Activated CD8-positive, alpha-beta T cell treated with anti-CD3 and anti-CD28 coated beads, Interleukin-2, amount 10 ng/mL, durations not matched to agents 7 days and 5 days (primary cell): ENCODE data around the gene AMFR. TPM values are rescaled to one million over a fixed set of nuclear protein-coding genes. Genes with fewer than 3 reads are reported as not detected.

ENCODE experiments used
- total RNA-seq, 2 experiments: library from RNA; stranded (reverse); gene quantifications; one replicate each; pipeline ENCODE4 v1.2.3, GENCODE V29; 2021

AMFR gene
- total RNA-seq, 2 experiments from 2014 or later, result 39.0 to 47.5 TPM

Other genes with a start within 250 kb of the AMFR start
- 1 to 10 TPM; 2.7 TPM for gene GNAO1, start 234.1 kb downstream of the AMFR start, total RNA-seq
- gene NUDT21, start 25.8 kb upstream of the AMFR start, total RNA-seq, result 100 to 1,000 TPM; 237 TPM
- gene OGFOD1, start 26.0 kb upstream of the AMFR start, total RNA-seq, result 10 to 100 TPM; 41.8 to 42.0 TPM
- gene BBS2, start 94.5 kb upstream of the AMFR start, total RNA-seq, result 1 to 10 TPM; 8.4 to 9.6 TPM
- not detected for gene MT4, start 139.5 kb upstream of the AMFR start, total RNA-seq
- 1 to 10 TPM; 6.2 to 7.5 TPM for gene MT3, start 164.0 kb upstream of the AMFR start, total RNA-seq
- 100 to 1,000 TPM; 186 to 210 TPM for gene MT2A, start 183.0 kb upstream of the AMFR start, total RNA-seq
- 10 to 100 TPM; 65.0 to 74.8 TPM for gene MT1E, start 200.2 kb upstream of the AMFR start, total RNA-seq
- not detected for gene MT1M, start 207.1 kb upstream of the AMFR start, total RNA-seq
- not detected for gene MT1A, start 213.1 kb upstream of the AMFR start, total RNA-seq
- not detected for gene MT1B, start 226.3 kb upstream of the AMFR start, total RNA-seq
- gene MT1F, start 232.4 kb upstream of the AMFR start, total RNA-seq, result 10 to 100 TPM; 25.8 to 28.0 TPM
- 10 to 100 TPM; 30.6 to 36.2 TPM for gene MT1G, start 242.5 kb upstream of the AMFR start, total RNA-seq
- gene MT1H, start 244.3 kb upstream of the AMFR start, total RNA-seq, result 1 to 10 TPM in 1 of 2 experiments, under 1 TPM in 1; 0.84 to 1.9 TPM